ENCODE results near the gene PPP4R2. TPM values are rescaled to one million over a fixed set of nuclear protein-coding genes. Genes with fewer than 3 reads are reported as not detected.

Gene PPP4R2
- total RNA-seq, 4 donors from 2014 or later, result 22.7 to 38.9 (median 30.6) TPM

- H3K4me1 ChIP-seq, result peaks cover 7 to 14% (median 8%) of the 10 kb centered on the region in 3 donors
- intact Hi-C loops (cut with DNase I), result loop anchor here (10.0 kb wide), 1 partner anchor 108 kb away; no protein-coding TSS in a partner anchor
- DNase-seq, result no peak
- TF ChIP-seq CTCF (IDR thresholded peaks at IDR 0.05) (no peak), POLR2A (IDR thresholded peaks at IDR 0.05) (no peak)
- no peaks in the 10 kb centered on the region for H3K27me3 ChIP-seq
- 53 to 55% methylated on average over 2 of the region's 2 CpGs for WGBS, 2 donors
- H3K4me3 ChIP-seq, result no peak overlapping the region
- H3K27ac ChIP-seq, result no peak overlapping the region
- H3K36me3 ChIP-seq, result peaks cover 0 to 22% (median 0%) of the 10 kb centered on the region in 3 donors
- no peaks in the 10 kb centered on the region for H3K9me3 ChIP-seq
These were observed 56.2 kb downstream of the PPP4R2 start for GRCh38 chr3:73052857-73053256.

GRCh38 chr3:73055583-73055982, 59.0 kb downstream of the PPP4R2 start:
- Histone ChIP-seq H3K36me3 (peaks cover 0 to 9% (median 0%) of the 10 kb centered on the region in 3 donors), H3K4me1 (peaks cover 7 to 19% (median 8%) of the 10 kb centered on the region in 3 donors), H3K9me3 (no peaks in the 10 kb centered on the region), H3K27ac (peak overlapping the region in 3 of 4 donors; percentile 12 to 45 (median 42)), H3K27me3 (no peaks in the 10 kb centered on the region), H3K4me3 (no peak overlapping the region)
- TF ChIP-seq CTCF (IDR thresholded peaks at IDR 0.05) (no peak), POLR2A (IDR thresholded peaks at IDR 0.05) (no peak)
- intact Hi-C loops (cut with DNase I), result loop anchor here (10.0 kb wide), 1 partner anchor 111 kb away; no protein-coding TSS in a partner anchor
- DNase-seq, result no peak
- WGBS, 2 donors, result 44 to 49% methylated on average over 8 of the region's 8 CpGs

- peak in 5 of 6 experiments; percentile 28 to 61 (median 41) for TF ChIP-seq CTCF (IDR thresholded peaks at IDR 0.05)
- TF ChIP-seq POLR2A (IDR thresholded peaks at IDR 0.05), result no peak
- Histone ChIP-seq H3K4me3 (no peak overlapping the region), H3K4me1 (peaks cover 7 to 19% (median 8%) of the 10 kb centered on the region in 3 donors), H3K9me3 (no peaks in the 10 kb centered on the region), H3K27me3 (no peaks in the 10 kb centered on the region), H3K27ac (peak overlapping the region in 2 of 4 donors; percentile 42 to 45), H3K36me3 (peaks cover 0 to 6% (median 0%) of the 10 kb centered on the region in 3 donors)
- no peak for DNase-seq
- WGBS, 2 donors, result 13 to 23% methylated on average over 5 of the region's 5 CpGs
- intact Hi-C loops (cut with DNase I), result loop anchor here (10.0 kb wide), 1 partner anchor 111 kb away; no protein-coding TSS in a partner anchor
These were observed 59.6 kb downstream of the PPP4R2 start for GRCh38 chr3:73056014-73056844.

- TF ChIP-seq POLR2A (IDR thresholded peaks at IDR 0.05) (no peak), CTCF (IDR thresholded peaks at IDR 0.05) (no peak)
- Histone ChIP-seq H3K36me3 (peaks cover 0 to 8% (median 0%) of the 10 kb centered on the region in 3 donors), H3K9me3 (no peaks in the 10 kb centered on the region), H3K4me1 (peaks cover 7 to 19% (median 8%) of the 10 kb centered on the region in 3 donors), H3K27ac (peak overlapping the region in 1 of 4 donors; percentile 45), H3K4me3 (no peak overlapping the region), H3K27me3 (no peaks in the 10 kb centered on the region)
- no peak for DNase-seq
- intact Hi-C loops (cut with DNase I), result loop anchor here (10.0 kb wide), 1 partner anchor 112 kb away; no protein-coding TSS in a partner anchor
These were observed 60.2 kb downstream of the PPP4R2 start for GRCh38 chr3:73056845-73057150.

- H3K4me1 ChIP-seq, result peaks cover 5 to 8% (median 7%) of the 10 kb centered on the region in 3 donors
- no peak for TF ChIP-seq CTCF (IDR thresholded peaks at IDR 0.05)
- TF ChIP-seq POLR2A (IDR thresholded peaks at IDR 0.05), result no peak
- H3K27me3 ChIP-seq, result no peaks in the 10 kb centered on the region
- H3K27ac ChIP-seq, result no peak overlapping the region
- H3K36me3 ChIP-seq, result peaks cover 7 to 43% (median 14%) of the 10 kb centered on the region in 3 donors
- H3K4me3 ChIP-seq, result no peak overlapping the region
- WGBS, 2 donors, result 67 to 69% methylated on average over 1 of the region's 1 CpG
- H3K9me3 ChIP-seq, result no peaks in the 10 kb centered on the region
- intact Hi-C loops (cut with DNase I), result no loop called here
- DNase-seq, result no peak
These were observed 63.7 kb downstream of the PPP4R2 start for GRCh38 chr3:73060302-73060723.

Measured in esophagus squamous epithelium (tissue), 5 donors.